Ovary (tissue), 3 donors: ENCODE measurements around the gene INSYN2A.

Experiments used
- CTCF ChIP-seq, 3 donors: fragments of 450-650 bp in 2 of 3; fragments of 200-600 bp in 1 of 3; IDR thresholded peaks; one replicate each; pipeline versions ENCODE4 v1.5.1 to v1.8.0; 2016 to 2022; ENCODE audit warnings: antibody characterized with exemption in 3 of 3, mild to moderate bottlenecking in 1 of 3
- POLR2A ChIP-seq: fragments of 450-650 bp; IDR thresholded peaks from one replicate; pipeline ENCODE4 v1.6.1; 2017; ENCODE audit warnings: antibody characterized with exemption, mild to moderate bottlenecking, moderate library complexity
- donor health status: DM: no; HTN: no; CAD: no.

DNA sequence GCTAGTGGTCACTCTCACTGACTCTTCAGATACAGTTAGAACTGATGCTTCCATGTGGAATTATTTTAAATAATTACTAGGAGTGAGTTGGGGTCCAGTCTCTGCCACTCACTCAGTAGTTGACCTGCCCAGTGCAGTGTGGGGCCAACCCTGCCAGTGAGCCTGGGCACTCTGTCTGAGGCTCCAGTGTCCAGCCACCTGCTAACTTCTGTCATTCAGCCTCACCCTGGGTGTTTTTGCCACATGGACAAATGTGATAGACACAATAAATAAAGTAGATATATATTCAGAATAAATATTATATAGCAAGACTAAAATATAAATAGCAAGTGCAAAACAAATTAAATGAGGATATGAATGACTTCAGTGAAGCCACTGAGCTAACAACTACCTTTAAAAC lies 7.2 kb downstream of the INSYN2A start:
- TF ChIP-seq POLR2A (no peak), CTCF (IDR thresholded peaks at IDR 0.05) (no peak)
